AG04450 (cell line): ENCODE data around the gene L1CAM. TPM values are rescaled to one million over a fixed set of nuclear protein-coding genes. Genes with fewer than 3 reads are reported as not detected.

Experiments used
- CTCF ChIA-PET: fragments of 300-600, 350-600 bp; formaldehyde crosslinking; extraction: SDS; loops from one replicate; lab custom pipeline; 2022; ENCODE audit warnings: antibody characterized with exemption, inconsistent platforms; lab: Charles Lee
- POLR2A ChIA-PET: fragments of 350-600 bp; formaldehyde crosslinking; extraction: SDS; loops from one replicate; lab custom pipeline; 2021; ENCODE audit warnings: antibody characterized with exemption, inconsistent platforms; lab: Yijun Ruan, JAX
- DNase-seq: peaks from one replicate; pipeline ENCODE4 v3.0.0-alpha.2; 2011; ENCODE audit warnings: low read depth, low spot score
- H3K27ac ChIP-seq: one replicate; pipeline ENCODE4 v1.5.1; 2012; ENCODE audit warnings: low read depth, low read length, control low read depth
- H3K27me3 ChIP-seq: one replicate; pipeline ENCODE4 v1.6.0; 2012; ENCODE audit warnings: low read length; ENCODE audit not compliant: control insufficient read depth, insufficient read depth
- H3K4me3 ChIP-seq: 2 replicates; pipeline ENCODE4 v1.5.1; 2011; ENCODE audit warnings: mild to moderate bottlenecking, low read depth, low read length, control low read depth
- H3K9me3 ChIP-seq: 2 replicates; pipeline ENCODE4 v1.5.1; 2012; ENCODE audit warnings: low read length; ENCODE audit not compliant: control insufficient read depth, insufficient read depth
- polyA plus RNA-seq: library from polyadenylated mRNA; depleted of rRNA; stranded (reverse); fragments of >200 nt; gene quantifications from 2 replicates; pipeline ENCODE4 v1.2.3, GENCODE V29; 2011
- TF ChIP-seq, protein P1 (sequence below): IDR thresholded peaks from 2 replicates; pipeline ENCODE4 v1.5.1; 2011; ENCODE audit warnings: low read depth, low read length, control low read depth, inconsistent platforms

Gene L1CAM
- polyA plus RNA-seq, 1 experiment, result 0.10 TPM

DNA sequence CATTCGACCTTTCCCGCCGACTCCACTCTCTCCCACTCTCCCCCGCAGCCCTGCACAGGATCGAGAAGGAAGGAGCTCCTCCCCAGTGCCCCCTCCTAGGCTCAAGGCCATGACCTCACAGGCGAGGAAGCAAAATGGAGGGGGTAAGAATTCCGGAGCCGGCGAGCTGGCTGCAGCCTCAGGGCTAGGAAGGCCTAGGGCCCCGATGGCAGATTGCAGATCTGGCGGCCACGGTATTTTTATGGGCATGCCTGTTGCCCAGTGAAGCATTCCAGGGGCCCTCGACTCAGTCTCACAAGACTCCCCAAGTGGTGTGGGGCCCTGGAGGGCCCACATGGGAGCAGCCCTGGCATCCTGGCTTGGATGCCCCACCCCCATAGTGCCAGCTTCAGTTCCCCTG lies 942 bp upstream of the L1CAM start:
- no peak overlapping the region for H3K27ac ChIP-seq
- no peaks in the 10 kb centered on the region; the same call in 1 of the 2 replicates for H3K9me3 ChIP-seq
- H3K27me3 ChIP-seq, result peaks cover 37% of the 10 kb centered on the region
- no peak overlapping the region for H3K4me3 ChIP-seq
- ChIA-PET POLR2A (no interaction called here), CTCF (no interaction called here)
- DNase-seq, result no peak
- TF ChIP-seq, protein P1, sequence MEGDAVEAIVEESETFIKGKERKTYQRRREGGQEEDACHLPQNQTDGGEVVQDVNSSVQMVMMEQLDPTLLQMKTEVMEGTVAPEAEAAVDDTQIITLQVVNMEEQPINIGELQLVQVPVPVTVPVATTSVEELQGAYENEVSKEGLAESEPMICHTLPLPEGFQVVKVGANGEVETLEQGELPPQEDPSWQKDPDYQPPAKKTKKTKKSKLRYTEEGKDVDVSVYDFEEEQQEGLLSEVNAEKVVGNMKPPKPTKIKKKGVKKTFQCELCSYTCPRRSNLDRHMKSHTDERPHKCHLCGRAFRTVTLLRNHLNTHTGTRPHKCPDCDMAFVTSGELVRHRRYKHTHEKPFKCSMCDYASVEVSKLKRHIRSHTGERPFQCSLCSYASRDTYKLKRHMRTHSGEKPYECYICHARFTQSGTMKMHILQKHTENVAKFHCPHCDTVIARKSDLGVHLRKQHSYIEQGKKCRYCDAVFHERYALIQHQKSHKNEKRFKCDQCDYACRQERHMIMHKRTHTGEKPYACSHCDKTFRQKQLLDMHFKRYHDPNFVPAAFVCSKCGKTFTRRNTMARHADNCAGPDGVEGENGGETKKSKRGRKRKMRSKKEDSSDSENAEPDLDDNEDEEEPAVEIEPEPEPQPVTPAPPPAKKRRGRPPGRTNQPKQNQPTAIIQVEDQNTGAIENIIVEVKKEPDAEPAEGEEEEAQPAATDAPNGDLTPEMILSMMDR, result no peak

DNA sequence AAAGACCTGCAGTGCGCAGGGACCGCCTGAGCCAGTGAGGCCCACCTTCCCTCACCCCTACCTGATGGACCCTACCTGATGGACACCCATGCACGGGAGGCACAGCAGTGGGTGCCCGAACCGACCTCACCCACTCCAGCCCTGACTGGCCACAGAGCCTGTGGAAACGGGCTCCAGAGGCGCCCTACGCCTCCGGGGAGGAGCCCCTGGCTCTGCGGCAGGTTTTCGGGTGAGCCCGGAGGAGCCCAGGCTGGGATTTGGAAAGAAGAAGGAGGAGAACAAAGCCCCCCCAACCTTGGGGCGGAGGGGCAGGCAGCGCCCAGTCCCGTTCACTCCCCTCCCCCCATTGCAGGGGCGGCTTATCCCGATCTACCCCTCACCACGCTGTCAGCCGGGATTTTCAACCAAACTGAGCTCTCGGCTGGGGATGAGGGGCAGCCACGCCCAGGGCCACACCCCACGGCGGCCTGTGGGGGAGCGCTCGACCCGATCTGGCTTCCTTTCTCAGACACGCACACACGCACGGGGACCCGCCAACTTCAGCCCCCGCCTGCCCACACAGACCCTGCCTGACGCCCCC lies 675 bp downstream of the L1CAM start:
- Histone ChIP-seq H3K27ac (no peak overlapping the region), H3K4me3 (no peak overlapping the region), H3K27me3 (peaks cover 46% of the 10 kb centered on the region), H3K9me3 (no peaks in the 10 kb centered on the region; the same call in 1 of the 2 replicates)
- TF ChIP-seq, protein P1, result no peak
- CTCF ChIA-PET, result no interaction called here
- no peak for DNase-seq
- POLR2A ChIA-PET, result no interaction called here

DNA sequence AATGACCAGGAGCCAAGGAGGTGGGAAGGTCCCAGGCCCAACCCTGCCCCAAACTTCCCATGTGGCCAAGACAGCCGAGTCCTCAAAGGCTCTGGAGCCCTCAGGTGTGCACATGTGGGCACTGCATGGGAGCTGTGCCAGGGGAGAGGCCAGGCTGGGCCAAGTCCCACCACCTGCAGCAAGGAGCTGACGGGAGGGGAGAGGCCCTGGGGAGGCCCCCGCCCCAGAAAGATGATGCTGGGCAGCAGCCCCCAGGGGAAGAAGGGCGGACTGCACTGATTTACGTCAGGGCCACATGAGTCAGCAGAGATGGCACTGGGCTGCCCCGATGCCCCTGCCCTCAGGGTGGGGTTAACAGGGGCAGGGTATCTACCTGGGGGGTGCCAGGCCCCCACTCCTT lies 1.4 kb downstream of the L1CAM start:
- ChIA-PET CTCF (no interaction called here), POLR2A (no interaction called here)
- Histone ChIP-seq H3K27me3 (peaks cover 49% of the 10 kb centered on the region), H3K27ac (no peak overlapping the region), H3K9me3 (no peaks in the 10 kb centered on the region; the same call in 1 of the 2 replicates), H3K4me3 (no peak overlapping the region)
- TF ChIP-seq, protein P1, result no peak
- no peak for DNase-seq

DNA sequence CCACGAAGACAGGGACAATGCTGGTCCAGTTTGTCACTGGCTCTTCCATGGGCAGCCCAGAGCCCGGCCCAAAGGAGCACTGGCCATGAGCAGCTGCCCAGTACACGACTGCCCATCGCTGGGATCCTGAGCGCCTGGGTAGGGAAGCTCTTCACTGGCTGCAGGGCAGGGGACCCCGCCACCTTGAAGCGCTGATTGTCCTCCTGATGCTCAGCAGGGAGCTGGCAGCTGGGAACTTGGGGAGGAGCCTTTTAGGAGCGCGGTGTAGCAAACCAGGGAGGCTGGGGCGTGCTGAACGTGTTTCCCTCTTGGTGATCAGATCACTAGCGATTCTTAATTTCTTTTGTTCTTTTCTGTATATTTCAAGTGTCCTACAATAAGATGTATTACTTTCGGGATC lies 1.8 kb downstream of the L1CAM start:
- TF ChIP-seq, protein P1, result no peak
- POLR2A ChIA-PET, result no interaction called here
- CTCF ChIA-PET, result no interaction called here
- DNase-seq, result no peak
- Histone ChIP-seq H3K27me3 (peaks cover 53% of the 10 kb centered on the region), H3K4me3 (no peak overlapping the region), H3K27ac (no peak overlapping the region), H3K9me3 (no peaks in the 10 kb centered on the region; the same call in 1 of the 2 replicates)

DNA sequence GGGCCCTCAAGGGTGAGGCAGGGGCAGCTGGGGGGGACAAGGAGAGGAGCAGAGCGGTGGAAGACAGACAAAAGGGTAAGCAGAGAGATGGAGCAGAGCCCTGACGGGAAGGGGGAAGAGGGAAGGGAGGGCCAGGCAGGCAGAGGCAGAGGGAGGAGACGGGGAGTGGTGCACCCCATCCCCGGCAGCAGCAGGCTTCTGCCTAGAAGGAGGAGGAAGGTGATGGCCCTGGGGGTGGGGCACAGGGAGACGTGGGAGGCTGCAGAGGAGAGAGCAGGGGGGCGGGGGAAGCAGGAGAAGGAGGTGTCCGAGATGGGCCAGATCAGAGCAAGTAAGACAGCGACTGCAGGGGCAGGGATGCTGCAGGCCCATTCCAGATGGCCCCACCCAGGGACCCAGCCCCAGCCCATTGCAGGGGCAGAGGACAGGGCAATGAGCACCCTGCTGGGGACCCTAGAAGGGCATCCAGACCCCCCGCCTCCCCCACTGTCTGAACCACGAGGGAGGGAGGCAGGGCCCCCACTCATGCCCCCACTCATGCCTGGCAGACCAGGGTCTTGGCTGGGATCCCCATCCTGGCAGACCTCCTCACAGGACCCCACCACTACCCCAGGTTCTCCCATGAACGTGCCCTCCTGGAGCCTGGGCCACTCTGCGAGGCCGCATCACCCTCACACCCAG lies 2.7 kb downstream of the L1CAM start:
- CTCF ChIA-PET, result no interaction called here
- no peak overlapping the region for H3K27ac ChIP-seq
- TF ChIP-seq, protein P1, result no peak

More for the DNA sequence above, 2.7 kb downstream of the L1CAM start:
- Histone ChIP-seq H3K4me3 (no peak overlapping the region), H3K9me3 (no peaks in the 10 kb centered on the region; the same call in 1 of the 2 replicates), H3K27me3 (peaks cover 58% of the 10 kb centered on the region)
- POLR2A ChIA-PET, result no interaction called here
- no peak for DNase-seq
